ENCODE results near the gene ZPR1.

ZPR1 gene

DNA sequence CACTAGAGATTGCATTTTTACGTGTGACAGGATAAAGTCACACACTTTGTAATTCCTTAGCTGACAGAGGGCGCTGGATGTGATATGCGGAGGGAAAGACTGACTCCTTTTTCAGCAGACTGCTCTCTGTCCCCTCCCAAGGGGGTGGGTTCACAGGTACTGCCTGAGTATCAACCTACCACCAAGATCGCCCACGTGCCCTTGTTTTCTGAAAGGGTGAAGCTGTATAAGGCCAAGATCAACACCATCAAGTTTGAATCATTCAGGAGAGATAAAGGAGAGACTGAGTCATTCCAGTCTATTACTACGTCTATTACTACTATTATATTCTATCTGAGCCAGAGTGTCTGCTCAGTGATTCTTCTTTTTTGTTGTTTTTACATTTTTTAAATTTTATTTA lies 45.7 kb downstream of the ZPR1 start:
- no peak for DNase-seq

DNA sequence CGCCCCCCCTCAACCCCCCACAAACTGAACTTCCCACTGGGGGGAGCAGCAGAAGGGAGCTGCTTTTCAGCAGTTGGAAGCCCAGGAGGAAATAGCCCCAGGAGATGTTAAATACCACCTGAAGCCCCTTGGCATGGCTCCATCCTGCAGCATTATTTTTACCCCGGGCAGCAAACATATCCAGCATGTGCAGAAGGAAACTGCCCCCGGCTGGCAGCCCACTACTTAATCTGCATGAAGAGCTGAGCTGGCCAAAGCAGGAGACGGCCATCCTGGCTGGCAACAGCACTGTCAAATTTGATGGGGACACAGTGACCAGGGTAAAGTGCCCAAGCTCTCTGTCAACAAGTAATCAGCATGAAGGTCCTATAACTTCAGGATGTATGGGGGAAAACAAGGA lies 47.1 kb downstream of the ZPR1 start:
- DNase-seq = no peak

DNA sequence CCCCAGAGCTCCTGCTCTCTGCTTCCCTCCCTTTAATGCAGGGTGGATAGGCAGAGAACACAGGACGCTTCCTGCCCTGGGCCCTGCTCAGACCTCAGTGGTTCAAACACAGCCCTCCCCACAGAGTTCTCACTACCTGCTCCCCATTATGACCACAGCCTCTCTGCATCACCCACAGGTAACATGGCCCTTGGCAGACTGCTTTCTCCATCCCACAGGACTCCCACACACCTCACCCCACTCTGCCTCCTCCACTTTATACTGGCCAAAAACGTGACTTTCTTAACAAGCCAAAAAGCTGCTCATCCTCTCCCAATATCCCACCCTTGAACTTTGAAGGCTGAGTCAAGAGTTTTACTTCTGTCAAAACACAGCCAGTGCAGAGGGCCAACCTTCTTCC lies 48.8 kb downstream of the ZPR1 start:
- DNase-seq = no peak

DNA sequence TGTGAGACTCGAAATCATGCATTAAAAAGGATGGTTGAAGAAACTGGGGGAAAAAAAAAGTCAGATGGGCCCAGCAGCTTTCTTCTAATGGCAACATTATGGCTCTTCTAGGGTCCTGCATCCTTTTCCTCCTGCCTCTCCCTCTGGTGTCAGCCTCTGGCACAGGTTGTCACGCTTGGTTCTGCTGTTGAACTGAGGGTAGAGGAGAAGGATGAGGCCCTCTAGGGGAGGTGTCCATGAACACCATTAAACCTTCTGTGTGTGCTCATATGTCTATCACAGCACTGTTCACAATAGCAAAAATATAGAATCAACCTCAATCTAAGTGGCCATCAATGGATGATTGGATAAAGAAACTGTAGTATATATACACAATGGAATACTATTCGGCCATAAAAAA lies 51.1 kb downstream of the ZPR1 start:
- DNase-seq = no peak

DNA sequence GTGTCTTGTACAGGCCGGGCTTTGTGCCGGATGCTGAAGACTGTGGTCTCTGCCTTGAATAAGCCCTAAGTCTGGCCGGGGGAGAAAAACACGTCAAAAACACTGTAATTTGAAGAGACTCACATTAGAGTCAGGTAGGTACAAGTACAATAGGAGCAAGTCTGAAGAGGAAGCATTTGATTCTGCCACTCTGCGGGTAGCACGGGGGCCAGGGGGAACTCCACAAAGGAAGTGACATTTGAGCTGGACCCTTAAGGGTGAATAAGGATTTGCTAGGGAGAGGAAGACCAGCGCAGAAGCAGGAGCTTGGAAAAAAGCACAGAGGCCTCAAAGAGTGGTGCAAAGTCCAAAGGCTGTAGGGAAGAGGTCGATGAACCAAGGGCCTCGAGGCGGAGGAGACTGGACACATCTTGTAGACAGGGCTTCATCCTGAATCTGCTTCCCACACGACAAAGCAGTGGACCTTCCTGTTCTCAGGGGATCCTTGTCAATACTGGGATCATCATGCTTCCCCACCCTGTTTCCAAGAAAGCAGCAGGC lies 53.8 kb downstream of the ZPR1 start:
- DNase-seq = no peak

DNA sequence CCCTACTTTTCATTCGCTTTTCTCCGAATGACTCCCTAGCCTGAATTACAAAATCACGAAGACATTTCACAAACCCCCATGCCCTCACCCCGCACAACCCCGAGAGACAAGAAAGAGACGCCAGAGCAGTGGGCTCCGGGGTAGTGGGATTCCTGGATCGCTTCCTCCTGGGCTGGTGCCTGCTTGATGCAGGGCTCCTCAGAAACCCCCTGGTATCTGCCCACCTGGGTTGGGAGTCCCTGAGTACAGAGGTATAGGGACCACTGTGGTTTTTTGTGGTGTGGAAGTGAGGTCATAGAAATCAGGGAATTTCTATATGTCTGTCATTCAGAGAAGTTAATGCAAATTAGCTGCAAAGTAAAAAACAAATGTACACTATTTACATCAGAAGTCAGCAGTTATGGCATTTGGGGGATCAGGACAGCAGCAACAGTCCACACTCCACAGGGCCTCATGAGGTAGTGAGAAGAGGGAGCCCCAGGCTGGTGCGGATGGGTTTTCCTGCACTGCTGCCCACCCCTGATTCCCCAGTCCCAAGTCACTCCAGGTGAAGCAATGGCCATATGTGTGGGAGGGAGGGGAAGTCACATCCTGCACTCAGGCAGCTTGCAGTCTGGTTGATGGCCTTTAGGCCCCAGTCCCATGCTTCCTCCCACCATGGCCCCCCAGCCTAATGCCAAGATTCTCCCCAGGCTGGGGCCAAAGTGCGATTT lies 54.6 kb downstream of the ZPR1 start:
- DNase-seq = no peak

DNA sequence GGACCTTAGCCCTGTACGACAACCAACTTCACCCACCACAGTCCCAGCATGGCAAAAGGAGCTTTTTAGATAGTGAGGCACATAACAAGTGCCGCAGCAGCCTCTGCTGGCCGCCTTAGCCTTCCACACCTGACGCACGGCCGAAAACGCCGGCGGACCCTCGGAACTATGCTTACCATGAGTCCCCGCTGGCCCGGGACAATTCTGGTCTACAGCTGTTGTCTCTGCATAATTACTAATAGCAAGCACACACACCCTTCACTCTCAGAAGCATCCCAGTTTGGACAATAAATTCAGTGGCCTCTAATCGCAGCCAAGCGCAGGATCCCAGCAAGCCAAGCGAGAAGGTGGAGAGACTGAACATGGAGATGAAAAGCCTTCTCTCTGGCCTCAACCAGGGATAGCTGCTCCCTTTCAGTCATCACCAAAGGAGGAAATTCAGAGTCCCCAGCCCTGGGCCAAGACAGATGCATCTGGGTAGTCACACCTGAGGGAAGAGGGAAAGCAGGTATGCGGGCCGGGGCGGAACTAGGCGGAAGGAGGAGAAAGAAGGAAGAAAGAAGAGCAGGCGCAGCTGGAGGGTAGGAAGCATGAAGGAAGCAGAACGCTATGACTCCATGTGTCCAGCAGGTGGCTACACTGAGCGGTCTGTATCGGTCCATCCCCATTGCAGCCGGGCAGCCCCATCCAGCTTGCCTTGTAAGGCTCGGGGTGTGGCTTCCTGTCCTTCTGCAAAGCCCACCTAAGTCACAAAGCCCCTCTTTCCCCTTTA lies 55.4 kb downstream of the ZPR1 start:
- DNase-seq = peak; percentile 21

DNA sequence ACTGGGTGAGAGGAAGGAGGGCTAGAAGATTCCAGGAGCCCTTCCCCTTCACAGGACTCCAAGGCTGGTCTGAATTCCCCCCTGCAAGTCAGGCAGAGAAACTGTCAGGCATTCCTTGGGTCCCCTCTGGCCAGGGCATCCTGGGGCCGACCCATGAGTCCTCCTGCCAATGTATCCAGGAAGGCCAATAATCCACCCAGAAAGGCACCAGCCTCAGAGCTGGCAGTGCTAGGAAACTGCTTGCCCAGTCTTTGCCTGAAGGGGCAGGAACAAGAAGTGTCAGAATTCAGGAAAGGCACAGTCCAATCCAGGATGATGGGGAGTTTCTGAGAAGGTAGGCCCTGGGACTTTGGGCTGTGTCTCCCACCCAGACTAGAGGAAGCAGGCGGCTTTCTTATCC lies 56.0 kb downstream of the ZPR1 start:
- no peak for DNase-seq

DNA sequence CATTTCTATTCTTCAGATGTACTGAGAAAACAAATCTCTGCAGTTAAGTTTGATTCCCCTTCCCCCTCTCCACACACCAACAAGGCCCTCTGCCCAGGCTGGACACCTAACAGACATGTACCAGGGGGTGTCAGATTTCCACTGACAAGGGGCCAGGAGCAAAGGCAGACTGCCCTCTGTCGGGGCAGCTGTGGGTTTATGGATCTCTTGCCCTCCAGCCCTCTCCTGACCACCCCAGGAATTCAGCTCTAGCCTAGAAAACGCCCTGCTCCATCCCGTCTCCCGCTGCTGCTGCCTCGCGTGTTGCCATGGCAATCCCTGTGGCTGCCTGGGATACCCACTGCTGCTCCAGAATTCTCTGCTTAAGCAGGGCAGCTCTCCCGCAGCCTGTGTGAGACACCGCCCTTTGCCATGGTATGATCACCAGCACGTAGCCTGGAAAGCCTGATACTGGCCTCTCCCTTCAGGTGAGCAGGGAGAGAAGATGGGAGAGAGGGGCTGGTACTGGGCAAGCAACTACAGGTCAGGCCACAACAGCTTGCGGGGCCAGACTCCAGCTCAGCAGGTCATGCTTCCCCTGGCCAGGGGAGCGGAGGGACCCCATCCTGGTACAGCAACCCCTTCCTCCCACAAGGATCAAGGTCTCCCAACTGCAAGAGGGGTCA lies 56.6 kb downstream of the ZPR1 start:
- no peak for DNase-seq

DNA sequence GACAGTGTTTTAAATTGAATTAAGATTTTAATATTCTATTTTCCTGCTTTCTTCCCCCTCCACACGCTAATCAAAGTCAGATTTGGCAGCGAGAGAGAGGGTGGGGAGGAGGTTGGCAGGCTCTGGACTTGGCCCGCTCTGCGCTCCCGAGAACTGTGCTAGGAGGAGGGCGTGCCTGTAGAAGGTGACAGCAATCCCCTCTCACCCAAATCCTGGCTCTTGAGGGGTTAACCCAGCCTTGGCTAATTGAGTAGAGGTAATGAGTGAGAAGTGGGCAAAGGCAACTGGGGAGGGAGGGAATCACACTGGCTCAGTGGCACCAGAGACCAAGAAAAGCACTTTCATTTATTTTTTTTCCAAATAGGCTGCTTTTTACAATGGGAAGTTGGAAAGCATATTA lies 57.2 kb downstream of the ZPR1 start:
- no peak for DNase-seq

DNA sequence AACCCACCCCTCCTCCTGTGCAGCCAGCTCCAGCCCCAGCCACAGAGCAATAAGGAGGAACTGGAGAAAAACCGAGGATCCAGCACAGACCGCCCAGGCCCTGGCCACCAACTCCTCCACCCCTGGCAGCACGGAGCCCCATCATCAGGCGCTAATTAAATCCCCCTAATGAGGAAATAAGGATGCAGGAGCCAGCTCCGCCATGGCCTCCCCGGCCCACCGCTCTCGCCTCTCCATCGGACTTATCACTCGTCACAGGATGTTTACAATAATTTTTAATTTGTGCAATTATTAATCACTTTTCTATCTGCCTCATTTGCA lies 57.6 kb downstream of the ZPR1 start:
- no peak for DNase-seq

DNA sequence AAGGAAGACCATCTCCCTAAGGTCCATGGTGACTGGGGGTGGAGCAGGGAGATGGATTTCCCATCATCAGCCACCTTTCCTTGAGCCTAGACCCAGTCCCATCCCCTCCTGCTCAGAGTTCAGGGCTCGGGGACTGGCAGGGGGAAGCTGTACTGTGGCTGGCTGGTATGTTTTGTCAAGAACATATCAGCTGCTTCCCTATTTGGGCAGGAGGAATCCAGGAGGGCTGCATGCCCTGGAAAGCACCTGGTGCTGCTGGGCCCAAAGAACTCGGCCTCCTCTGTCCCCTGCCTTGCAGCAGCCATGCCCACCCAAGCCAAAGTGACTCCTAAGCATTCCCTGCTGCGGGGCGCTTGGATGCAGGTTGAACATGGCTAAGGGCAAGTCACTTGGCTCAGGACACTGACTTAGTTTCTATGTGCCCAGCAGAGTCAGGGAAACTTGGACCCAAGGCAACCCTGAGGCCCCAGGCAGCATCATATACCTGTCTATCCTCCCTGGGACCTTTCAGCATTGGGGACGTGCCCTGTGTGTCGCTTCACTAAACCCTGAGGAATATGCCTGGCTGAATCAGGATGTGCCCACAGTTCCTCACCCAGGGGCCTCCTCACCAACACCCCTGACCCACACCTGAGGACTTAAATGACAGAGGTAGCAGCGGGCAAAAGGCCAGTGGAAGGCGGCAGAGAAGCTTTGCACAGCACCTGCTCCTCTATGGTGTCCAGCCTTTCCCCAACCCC lies 58.2 kb downstream of the ZPR1 start:
- DNase-seq = no peak

DNA sequence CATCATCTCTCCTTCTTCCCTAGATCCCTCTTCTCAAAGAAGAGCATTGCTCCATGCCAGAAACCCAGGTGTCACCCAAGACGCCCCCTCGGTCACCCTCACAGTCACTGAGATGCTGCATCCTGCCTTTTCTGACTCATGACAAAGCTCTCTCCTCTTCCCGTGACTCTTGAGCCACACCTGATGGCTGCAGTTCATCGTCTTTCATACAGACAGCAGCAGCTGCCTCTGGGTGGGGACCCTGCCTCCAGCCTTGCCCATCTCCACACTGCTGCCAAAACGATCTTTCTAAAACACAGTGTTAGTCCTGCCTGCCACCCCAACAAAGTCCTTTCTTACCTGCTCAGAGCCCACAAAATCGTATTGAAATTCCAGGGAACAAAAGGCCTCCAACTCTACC lies 59.8 kb downstream of the ZPR1 start:
- no peak for DNase-seq

DNA sequence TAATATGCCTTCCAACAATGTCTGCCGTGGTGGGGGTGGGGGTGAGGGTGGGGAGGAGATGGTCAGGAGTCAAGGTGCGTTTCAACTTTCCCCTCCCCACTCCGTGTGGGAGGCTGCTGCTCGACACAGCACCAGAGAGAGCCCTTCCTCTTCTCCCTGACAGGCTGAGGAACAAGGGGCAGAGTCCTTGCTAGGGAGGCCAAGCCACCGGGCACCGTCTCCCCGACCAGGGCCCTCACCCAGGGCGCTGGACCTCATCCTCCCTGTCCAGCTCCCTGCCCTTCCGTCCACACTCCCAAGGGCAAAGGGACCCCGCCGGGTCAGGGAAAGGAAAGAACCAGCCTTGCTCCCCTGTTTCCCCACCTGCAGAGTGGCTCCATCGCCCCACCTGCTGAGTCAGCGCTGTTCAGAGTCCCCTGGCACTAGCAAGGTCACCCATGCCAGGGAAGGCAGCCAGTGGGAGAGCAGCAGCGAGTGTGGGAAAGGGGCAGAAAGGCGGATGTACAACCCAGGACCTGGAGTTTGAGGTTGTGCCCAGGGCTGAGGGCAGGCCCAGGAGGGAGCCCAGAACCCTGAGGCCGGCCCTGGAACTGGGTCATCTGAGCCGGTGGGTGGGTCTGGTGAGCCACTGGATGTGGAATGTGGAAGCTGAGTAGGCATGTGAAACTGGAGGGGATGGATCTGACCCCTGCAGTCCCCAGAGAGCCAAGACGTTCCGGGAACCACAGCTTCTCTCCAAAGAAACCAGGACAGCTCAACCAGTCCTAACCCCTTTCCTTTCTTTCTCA lies 62.2 kb downstream of the ZPR1 start:
- DNase-seq = no peak

DNA sequence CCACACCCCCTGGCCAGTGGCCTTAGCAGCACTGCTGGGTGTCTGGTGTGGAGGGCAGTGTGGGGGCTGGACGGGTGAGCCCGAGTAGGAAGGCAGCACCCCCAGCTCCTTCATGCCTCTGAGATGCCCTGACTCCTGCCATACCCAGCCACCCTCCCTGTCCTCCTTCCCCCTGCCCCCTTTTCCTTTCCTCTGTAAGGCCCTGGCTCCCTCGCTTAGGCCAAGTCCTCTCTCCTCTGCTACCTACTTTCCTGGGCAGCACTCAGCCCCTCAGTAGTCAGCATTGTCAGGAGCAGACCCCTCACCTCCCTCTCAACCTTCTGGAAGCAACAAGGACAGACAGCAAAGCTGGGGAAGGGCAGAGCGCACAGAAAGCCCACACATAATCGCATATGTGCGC lies 63.0 kb downstream of the ZPR1 start:
- DNase-seq = no peak
